ENCODE measurements around the gene DCUN1D4.

GRCh38 chr4:51866835-51867234 is 23.9 kb downstream of the DCUN1D4 start:
- TF ChIP-seq POLR2A (IDR thresholded peaks at IDR 0.05) (no peak), CTCF (IDR thresholded peaks at IDR 0.05) (no peak), EP300 (IDR thresholded peaks at IDR 0.05) (no peak)

All from tibial nerve (tissue), 4 donors.